Activated CD8-positive, alpha-beta memory T cell treated with anti-CD3 and anti-CD28 coated beads for 1 hour (primary cell): ENCODE measurements around the gene HDAC6.
A peak's percentile ranks its signal among the peaks of the same experiment; 100 is the strongest.
"Not testable (repeated sequence)": the region's sequence is repeated elsewhere in the genome, so short reads cannot be mapped to it uniquely, and the experiment has no call there.

Experiments
- DNase-seq, 2 donors: peaks; one replicate each; pipeline ENCODE4 v3.0.0-alpha.2; 2020; ENCODE audit warnings: low read depth in 1 of 2; ENCODE audit errors: extremely low read depth in 1 of 2

HDAC6 gene

DNA sequence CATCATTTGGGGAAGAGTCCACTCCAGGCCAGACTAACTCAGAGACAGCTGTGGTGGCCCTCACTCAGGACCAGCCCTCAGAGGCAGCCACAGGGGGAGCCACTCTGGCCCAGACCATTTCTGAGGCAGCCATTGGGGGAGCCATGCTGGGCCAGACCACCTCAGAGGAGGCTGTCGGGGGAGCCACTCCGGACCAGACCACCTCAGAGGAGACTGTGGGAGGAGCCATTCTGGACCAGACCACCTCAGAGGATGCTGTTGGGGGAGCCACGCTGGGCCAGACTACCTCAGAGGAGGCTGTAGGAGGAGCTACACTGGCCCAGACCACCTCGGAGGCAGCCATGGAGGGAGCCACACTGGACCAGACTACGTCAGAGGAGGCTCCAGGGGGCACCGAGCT is 21.2 kb downstream of the HDAC6 start:
- no peak for DNase-seq

DNA sequence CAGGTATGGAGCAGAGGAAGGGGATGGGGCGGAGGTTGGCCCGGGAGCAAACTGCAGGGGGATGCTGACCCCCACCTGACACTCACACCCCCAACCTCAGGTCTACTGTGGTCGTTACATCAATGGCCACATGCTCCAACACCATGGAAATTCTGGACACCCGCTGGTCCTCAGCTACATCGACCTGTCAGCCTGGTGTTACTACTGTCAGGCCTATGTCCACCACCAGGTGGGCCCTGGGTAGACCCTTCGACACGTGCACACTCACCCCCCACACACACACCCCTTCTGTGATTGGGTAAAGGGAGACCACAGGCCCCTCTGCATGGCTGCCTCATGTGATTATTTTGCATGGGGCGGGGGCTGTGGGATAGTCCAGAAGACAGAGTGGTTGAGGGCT is 22.2 kb downstream of the HDAC6 start:
- DNase-seq: no peak

DNA sequence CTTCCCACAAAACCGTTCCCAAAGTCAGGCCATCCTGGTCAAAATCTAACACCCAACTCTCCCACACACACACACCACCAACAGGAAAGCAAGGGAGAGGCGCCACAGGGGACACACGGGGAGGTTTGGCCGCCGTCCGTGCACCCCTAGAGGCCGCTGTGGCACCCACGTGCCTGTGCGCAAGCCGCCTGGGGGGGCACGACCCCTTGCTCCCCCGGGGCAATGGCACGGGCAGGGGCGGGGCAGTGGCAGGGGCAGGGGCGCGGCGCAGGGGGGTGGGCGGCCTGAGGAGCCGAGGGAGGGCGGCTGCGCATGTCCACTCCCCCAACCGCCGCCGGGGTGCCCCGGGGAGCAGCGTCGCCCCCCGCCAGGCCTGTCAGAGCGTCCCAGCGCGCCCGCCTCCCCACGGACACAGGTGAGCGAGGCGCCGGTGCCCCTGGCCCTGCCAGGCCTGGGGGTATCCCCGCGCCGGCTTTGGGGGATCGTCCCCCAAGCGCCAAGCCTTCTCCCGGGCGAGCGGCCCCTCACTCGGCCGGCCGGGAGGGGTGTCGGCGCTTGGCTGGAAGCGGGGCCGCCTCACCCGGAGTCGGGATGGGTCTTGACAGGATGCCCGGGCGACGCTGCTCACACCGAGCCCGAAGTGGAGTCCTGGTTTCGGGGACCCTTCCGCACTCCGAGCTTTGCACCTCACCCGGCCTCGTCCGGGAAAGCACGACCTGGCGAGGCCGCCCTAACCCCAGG is 24.4 kb downstream of the HDAC6 start, which contains the start of gene ERAS:
ERAS (plus strand) TSS at position 379 of the 741 bp plus-strand sequence. CDS start 2,611 bp downstream, outside the sequence.
- DNase-seq: no peak

GRCh38 chrX:48826876-48827653 is 25.2 kb downstream of the HDAC6 start:
- no peak for DNase-seq

DNA sequence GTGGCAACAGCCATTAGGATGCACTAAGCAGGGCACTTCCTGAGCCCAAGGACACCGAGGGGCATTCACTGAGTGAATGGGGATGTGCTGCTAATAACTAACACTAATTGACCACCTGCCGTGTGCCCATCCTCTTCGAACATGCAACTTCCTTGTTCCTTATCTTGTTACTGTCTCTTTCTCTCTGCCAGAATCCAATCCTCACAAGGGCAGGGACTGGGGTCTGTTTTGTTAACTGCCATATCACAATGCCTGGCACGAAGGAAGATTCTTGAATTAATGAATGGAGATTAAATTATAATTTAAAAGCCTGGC is 25.7 kb downstream of the HDAC6 start:
- no peak for DNase-seq

- DNase-seq: no peak
Measured at GRCh38 chrX:48829016-48829735, 27.3 kb downstream of the HDAC6 start.

GRCh38 chrX:48831136-48831908 is 29.5 kb downstream of the HDAC6 start:
- DNase-seq: no peak

- DNase-seq: no peak
Measured at GRCh38 chrX:48831909-48832291, 30.0 kb downstream of the HDAC6 start.

GRCh38 chrX:48833542-48834138 is 31.8 kb downstream of the HDAC6 start:
- no peak for DNase-seq

DNA sequence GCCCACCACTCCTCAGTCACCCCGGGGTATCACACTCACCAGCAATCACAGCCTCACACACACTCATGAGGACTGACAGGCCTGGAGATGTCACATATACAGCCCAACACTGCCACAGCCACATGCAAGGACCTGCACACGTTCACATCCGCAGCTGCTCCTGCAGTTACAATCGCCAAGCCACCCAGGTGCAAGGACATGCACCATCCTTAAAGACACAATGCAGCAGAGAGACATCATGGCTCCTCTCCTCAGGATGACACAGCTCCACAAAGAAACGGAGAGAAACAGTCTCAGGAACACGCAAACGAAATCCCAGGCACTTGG is 32.5 kb downstream of the HDAC6 start:
- DNase-seq: no peak

- DNase-seq: peak in 1 of 2 donors; percentile 55
Measured at GRCh38 chrX:48835524-48836329, 33.9 kb downstream of the HDAC6 start, which contains the start of gene PCSK1N. Gene PCSK1N, minus strand, starts transcription at chrX:48835610. Its CDS starts 78 bp downstream, at chrX:48835532.

DNA sequence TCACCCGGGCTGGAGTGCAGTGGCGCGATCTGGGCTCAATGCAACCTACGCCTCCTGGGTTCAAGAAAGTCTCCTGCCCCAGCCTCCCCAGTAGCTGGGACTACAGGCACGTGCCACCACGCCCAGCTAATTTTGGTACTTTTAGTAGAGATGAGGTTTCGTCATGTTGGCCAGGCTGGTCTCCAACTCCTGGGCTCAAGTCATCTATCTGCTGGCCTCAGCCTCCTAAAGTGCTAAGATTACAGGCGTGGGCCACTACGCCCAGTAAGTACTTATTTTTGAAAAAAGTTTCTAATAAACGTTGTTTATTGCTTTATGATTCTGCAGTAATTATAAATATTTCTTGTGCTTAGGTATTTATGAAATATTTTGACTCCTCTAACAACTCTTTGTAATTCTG is 37.8 kb downstream of the HDAC6 start:
- DNase-seq: no peak

GRCh38 chrX:48848847-48849246 is 47.0 kb downstream of the HDAC6 start:
- DNase-seq: no peak

GRCh38 chrX:48852857-48853256 is 51.0 kb downstream of the HDAC6 start:
- DNase-seq: no peak

DNA sequence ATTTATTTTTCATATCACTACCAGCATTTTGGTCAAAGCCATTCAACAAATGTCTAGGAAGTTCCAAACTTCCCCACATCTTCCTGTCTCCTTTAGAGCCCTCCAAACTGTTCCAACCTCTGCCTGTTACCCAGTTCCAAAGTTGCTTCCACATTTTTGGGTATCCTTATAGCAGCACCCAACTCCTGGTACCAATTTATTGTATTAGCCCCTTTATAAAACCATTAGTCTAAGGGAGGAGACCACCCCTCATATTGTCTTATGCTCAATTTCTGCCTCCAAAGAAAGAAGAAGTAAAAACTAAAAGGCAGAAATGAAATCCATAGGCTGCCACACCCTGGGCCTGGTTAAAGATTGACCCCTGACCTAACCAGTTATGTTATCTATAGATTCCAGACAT is 51.6 kb downstream of the HDAC6 start:
- DNase-seq: not testable (repeated sequence)

DNA sequence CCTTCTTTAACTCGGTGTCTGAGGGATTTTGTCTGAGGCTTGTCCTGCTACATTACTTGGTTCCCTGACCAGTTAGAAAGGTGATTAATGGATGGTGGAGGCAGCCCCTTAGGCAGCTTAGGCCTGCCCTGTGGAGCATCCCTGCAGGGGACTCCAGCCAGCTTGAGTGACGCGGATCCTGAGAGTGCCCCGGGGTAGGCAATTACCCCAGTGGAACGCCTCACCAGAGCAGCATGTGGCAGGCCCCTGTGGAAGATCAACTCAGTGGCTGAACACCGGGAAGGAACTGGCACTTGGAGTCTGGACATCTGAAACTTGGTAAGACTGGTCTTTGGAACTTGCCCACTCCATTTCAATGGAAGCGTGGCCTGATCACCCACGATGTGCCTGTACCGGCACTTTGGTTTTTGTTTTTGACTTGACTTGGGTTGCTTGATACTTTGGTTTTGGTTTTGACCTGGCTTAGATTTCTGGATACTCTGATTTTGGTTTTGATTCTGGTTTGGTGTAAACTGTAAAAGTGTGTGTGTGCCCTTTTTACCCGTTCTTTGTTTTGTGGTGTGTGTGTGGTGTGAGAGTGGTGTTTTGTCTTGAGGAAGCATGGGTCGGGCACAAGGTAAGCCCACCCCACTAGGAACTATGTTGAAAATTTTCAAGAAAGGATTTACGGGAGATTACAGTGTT is 52.4 kb downstream of the HDAC6 start:
- DNase-seq: not testable (repeated sequence)

GRCh38 chrX:48854898-48855297 is 53.0 kb downstream of the HDAC6 start:
- DNase-seq: no peak

GRCh38 chrX:48864210-48864609 is 62.3 kb downstream of the HDAC6 start:
- no peak for DNase-seq

GRCh38 chrX:48872017-48872416 is 70.2 kb downstream of the HDAC6 start:
- not testable (repeated sequence) for DNase-seq
